LHCN-M2 (cell line): ENCODE data around the gene DPP9. TPM values are rescaled to one million over a fixed set of nuclear protein-coding genes. Genes with fewer than 3 reads are reported as not detected.

Source experiments
- DNase-seq: peaks from one replicate; pipeline ENCODE4 v3.0.0-alpha.2; 2012; ENCODE audit warnings: low read depth
- total RNA-seq: library from RNA; depleted of rRNA; stranded (reverse); fragments of >200 nt; gene quantifications from 2 replicates; pipeline ENCODE4 v1.2.3, GENCODE V29; 2014

DPP9 gene
- total RNA-seq, 1 experiment from 2014 or later: 109 TPM

DNA sequence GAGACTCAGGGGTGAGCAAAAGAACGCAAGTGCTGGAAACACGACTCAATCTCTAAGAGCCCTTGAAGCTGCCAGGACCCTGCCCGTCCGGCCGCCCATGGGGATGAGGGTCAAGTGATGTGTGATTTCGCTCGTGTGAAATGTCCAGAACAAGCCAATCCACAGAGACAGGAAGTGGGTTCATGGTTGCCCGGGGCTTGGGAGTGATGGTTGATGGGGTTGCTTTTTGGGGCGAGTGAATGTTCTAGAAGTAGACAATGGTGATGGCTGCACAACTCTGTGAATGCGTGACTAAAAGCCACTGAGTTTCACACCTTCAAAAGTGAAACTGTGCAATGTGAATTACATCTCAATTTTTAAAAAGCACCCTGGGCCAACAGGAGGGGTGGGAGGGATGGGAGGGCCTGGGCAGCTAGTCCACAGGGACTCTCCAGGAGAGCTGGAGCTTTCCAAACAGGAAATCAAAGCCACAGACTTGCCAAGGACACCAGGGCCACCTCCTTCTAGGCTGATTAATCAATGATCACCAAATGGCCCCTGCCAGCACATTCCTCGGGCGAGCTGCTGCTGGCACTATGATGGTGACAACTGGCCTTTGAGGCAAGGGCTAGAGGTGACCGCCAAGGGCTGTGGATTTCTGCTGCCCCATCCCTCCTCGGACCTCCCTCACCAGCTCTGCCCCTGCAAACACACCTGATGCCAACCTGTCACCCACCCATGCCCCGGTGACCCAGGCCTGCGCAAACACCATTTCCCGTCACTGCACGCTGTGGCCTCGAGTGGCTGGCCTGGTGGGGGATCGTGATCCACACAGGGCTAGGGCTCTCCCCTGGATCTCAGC, 14.0 kb downstream of the DPP9 start:
- no peak for DNase-seq

DNA sequence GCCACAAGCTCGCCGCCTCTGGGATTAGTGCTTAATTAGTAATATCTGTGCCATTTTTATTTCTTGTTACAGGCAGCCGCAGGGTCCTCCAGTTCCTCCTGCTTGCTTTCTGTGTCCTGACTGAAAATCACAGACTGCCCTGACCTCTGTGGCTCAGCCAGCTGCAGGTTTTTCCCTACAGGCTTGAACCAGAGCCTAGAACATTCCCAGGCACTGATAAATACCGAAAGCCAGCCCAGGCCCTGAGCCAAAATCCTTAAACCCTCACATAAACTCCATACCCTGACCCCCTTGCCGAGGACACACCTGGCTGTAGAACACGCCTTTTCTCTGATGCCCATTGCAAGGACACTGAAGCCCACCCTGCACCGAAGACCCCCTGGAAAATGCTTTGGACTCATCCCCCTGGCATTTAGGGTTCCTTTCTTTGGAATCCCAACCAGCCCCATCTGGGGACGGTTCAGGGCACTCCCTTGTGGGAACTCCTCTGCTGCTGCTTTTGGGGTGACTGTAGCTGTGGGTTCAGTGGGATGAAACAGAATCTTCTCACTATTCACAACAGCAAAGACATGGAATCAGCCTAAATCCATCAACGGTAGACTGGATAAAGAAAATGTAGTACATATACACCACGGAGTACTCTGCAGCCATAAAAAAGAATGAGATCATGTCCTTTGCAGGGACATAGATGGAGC, 15.5 kb downstream of the DPP9 start:
- DNase-seq: peak; percentile 91

DNA sequence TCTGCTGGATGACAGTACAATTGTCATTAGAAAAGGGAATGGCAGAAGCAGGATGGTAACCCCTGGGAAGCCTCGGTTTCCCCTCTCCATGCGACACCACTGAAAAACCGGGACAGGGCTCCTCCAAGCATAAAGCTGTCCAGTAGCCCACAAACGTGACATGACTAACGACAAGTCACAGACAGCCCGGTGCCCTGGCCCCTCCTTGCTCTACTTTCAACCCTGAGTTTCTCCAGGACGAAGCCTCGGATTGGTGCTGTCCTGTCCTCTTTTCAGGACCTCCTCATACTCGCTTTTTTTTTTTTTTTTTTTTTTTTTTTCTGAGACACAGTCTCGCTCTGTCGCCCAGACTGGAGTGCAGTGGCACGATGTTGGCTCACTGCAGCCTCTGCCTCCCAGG, 16.3 kb downstream of the DPP9 start:
- DNase-seq: no peak

DNA sequence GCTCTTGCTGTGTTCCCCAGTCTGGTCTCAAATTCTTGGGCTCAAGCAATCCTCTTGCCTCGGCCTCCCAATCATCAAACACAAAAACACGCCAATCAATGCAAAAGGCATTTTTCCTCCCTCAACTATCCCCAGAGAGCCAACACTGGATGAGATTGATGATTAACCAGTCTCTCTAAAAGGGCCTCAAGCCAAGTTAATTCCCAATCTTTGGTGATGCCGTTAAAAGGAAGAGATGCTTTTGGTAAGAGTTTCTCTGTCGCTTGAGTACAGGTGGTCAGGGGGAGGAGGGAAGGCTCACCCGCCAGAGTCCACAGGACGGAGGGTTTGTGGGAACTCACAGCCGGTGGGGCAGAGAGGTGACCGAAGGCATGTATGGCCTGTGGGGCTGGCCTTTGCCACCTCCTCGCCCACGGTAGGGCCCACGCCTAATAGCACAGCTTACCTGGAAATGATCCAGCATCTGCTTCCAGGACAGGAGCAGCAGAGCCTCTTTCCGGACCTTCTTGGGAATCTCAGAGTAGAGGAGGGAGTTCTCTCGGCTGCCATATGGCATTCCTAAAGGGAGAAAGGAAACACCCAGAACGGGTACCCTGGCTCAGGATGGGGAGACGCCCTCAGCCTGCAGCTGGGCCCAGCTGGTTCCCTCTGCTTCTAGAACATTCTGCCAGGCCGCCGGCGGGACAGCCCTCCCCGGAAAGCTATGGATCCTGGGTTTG, 18.1 kb downstream of the DPP9 start:
- no peak for DNase-seq

DNA sequence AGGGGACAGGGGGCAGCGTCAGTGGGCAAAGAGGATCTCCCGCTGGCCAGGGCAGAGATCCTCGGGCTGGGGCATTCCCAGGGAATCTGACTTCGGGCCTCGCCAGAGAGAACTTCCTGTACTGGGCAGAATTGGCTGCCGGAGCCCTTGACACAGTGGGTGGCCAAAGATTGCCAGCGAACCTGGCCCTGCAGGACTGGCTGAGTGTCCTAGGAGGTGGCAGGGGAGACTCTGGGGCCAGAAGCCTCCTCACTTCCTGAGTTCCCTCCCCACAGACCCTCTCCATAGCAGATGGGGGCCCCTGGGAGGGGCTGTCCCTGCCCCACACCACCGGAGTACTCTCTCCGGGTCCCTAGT, 19.3 kb downstream of the DPP9 start:
- DNase-seq: no peak

DNA sequence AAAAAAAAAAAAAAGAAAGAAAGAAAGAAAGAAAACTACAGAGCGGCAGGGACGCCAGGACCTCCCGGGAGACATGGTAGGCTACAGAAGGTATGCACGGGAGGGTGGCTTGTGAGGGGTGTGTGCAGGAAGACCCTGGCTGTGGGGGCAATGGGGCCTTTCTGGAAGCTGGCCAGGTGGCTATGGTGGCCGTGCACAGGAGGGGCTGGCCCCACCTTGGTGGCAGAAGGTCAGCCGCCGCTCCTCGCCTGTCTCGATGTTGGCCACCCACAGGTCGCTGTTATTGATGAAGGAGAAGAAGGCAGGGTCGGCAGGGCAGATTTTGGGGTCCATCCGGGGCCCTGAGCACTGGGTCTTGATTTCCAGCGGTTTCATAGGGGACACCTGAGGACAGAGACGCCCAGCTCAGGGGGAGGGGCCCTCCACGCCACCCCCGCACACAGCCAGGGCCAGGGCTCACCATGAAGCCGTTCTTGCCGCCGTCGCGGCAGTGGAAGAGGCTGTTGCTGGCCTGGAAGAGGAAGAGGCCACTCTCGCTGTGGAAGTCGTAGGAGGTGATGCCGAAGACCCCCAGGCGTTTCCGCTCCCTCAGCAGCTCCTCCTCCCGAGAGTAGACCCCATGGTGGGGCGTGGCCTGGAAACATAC, 19.8 kb downstream of the DPP9 start:
- no peak for DNase-seq

DNA sequence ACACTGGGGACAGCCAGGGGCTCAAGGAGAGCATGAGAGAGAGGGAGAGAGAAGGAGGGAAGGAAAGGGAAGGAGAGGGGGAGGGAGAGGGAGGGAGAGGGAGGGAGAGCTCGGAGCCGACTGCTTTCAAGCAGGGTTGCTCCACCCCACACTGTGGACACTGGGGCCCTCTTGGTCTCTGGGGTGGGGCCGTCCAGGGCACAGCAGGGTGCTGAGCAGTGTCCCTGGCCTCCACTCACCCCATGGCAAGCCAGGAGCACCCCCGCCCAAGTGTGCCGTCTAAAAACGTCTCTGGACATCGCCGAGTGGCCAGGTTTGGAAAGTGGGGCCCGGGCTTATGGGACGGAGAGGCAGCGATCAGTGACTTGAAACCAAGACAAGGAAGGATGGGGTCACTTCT, 20.9 kb downstream of the DPP9 start:
- no peak for DNase-seq

DNA sequence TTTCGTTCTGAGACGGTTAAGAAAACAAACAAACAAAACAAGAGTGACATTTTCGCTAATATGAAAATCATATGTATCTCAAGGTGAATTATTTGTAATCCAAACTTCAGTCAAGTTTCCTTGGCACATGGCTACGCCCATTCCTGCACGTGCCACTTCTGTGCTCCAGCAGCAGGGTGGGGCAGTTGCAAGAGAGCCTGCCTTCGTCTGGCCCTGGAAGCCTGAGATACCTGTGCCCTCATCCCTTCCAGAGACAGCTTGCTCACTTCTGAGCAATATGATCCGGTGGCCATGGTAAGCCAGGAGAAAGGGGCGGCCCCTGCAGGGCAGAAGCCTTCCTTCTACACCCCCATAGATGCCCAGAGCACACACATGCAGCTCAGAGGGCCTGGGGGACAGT, 22.1 kb downstream of the DPP9 start:
- DNase-seq: no peak

DNA sequence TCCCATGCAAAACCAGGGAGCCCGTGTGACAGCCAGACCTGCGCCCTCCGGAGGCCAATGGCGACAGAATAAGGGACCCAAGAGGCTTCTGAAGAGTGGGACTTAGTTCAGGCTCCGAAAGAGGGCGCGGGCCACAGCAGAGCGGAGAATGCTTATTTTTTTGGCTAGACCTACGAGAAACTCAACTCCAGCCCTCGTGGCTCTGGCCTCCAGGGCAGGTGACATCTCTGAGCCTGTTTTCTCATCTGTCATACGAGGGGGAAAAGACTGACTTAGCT, 23.0 kb downstream of the DPP9 start:
- DNase-seq: no peak

DNA sequence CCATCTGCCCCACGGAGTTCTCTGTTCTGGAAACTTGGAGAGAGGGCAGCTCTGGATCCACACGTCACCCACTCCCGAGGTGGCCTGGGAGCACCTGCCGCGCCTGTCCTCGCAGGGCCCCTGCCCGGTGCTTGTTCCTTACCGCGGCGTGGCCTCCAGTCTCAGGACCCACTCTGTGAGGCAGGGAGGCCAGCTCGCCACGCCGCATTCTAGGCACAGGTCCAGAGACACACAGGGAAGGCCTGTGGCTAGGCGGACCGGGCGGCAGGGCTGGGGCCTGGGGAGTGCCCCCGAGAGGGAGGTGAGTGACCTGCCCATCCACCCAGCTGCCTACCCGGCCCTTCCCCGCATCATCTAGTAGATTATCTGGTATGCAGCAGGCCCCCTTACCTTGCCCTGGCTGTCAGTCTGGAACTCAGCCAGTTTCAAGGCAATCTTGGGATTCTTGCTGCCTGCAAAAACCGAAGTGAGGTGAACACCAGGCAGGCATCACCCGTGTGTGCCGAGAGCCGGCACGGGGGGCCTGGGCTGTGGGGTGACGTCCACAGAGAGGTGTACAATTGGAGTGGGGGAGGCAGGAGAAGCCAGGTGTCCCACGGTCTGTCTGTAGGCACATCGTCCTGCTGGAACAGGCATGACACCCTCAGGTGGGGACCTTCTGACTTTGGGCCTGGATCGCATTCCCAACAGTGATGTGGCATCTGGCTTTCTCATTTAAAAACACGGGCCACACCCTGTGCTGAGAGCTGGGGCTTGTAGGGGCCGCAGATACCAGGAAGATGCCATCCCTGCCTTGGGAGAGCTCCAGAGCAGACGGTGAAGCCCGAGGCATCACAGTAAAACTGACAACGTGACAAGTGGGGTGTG, 23.6 kb downstream of the DPP9 start:
- no peak for DNase-seq

DNA sequence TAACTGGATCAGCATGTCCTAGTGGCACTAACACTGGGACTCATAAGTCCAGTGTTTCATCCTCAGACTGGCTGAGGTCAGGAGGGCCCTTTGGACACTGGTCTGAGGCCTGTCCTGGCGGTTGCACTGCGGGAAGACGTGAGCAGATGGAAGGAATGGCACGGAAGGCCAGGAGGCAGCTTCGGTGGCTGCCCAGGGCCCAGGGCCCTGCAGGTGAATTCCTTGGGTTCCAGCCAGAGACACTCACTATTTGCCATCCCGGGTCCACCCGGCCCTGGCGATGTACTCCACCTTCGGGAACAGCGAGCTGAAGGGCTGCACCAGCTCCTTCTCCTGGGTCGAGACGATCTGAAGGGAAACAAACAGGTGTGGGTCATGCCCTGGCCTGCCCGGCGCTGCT, 26.3 kb downstream of the DPP9 start:
- DNase-seq: no peak

DNA sequence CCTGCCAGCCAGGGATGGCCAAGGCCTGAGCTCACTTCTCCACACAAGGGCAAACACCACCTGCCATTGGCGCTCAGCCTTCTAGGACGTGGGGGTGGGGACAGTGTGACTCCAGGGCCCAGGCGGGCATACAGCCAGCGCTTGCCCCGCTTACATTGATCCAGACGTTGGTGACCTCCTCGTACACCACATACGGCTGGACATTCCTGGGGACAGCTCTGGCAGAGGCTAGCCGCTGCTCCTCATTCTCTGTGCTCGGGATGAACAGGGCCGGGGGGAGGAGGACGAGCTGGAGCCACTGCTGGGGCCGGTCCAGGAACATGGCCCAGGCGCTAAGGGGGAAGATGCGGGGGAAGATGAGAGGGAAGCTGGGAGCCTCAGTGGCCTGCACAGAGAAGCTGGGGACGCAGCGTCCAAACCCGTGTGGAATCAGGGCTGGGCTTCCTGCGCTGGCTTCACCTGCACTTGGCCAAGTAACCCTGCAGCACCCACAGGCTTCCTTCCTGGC, 28.4 kb downstream of the DPP9 start:
- no peak for DNase-seq

DNA sequence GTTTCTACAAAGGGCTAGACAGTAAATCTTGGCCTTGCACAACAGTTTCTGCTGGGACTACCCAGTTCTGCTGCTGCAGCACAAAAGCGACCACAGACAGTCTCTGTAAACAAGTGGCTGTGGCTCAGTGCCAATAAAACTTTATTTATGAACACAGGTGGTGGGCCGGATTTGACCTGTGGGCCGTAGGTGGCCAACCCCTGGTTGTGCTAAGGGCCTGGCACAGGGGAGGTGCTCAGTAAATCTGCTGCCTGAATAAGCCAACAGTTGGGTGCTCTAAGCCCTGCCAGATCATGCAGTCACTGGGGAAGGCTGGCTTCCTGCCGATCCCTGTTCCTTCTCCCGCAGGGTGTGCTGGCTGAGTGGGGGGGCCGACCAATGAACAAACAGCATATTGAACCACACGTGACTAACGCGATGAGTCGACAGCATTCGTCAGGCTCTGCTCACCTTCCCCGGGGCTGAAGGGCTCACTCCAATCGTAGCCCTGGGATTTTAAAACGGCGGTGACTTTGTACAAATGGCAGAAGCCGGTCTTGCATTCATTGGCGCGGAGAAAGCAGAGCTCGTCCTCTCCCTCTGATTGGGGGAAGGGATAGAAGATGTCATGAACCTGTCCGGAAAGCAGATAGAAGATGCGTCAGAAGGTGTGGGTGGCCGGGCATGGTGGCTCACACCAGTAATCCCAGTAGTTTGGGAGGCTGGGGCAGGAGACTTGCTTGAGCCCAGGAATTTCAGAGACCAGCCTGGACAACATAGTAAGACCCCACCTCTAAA, 29.2 kb downstream of the DPP9 start:
- DNase-seq: peak; percentile 100

DNA sequence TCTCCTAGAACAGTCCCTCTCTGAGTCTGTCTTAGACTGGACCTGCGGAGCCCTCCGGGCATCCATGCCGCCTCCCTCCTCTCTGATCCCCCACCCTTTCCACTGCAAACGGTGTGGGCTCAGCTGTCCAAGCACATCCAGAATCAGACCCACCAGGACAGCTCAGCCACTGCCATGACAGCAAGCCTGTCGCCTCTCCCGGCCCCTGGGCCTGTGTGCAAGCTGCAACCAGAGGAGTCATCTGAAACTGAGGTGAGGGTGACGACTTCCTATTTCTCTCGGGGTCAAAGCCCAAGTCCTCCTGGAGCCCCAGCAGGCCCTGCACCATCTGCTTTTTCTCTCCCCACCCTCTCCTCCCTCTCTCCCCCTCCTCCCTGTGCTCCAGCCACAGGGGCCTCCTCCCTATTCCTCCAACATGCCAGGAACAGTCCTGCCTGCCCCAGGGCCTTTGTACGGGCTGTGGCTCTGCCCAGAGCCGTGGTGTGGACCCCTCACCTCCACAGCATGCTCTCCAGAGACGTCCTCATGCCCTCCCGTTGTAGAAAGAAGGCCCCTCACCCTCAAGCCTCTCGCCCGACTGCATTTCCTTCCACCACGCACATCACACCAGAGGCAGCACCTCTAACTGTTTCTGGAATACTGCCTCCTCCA, 30.0 kb downstream of the DPP9 start:
- DNase-seq: no peak

DNA sequence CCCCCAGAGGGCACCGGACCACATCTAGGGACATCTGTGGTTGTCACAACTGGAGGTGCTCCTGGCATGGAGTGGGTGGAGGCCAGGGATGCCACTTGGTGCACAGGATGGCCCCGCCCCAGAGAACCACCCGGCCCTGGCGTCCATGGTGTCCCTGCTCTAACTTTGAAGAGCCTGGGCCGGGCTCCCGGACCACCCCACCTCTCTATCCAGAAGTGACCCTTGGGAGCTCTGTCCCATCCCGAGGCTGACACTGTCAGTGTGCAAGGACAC, 30.6 kb downstream of the DPP9 start:
- no peak for DNase-seq

DNA sequence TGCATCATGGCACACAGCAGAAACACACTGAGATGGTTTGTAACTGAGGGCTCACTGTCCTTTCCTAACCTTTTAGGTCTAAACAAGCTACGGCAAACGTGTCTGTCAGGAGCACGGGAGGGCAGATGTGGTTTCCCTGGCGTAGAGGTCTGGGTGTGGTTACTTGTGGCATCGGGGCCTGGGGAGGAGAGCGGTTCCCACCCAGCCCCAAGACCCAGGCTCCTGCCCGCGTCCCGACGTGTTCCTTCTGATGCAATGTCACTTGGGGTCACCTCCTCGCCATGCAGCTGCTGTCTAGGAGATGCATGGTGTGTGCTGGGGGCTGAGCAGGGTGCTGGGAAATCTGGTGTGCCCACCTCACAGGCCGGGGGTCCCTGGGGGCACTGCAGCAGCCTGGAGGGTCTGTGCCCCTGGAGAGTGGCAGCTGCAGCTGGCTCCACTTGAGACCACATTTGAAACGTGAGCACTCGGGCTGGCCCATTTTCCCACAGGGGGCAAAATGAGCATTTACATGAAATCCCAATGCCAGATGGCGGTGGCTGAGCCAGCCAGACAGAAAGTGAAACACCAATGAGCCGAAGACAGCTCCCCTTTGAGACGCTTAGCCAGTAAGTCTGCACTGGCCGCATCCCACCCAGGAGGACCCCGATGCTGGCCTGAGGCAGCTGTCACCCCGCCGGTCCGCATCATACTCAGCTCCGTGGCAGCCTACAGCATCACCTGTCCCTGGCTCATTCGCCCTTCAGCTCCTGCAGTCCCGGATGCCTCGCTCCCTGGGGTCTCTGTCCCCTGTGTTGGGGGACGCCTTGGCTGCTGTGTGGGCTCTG, 31.2 kb downstream of the DPP9 start:
- DNase-seq: peak; percentile 44

DNA sequence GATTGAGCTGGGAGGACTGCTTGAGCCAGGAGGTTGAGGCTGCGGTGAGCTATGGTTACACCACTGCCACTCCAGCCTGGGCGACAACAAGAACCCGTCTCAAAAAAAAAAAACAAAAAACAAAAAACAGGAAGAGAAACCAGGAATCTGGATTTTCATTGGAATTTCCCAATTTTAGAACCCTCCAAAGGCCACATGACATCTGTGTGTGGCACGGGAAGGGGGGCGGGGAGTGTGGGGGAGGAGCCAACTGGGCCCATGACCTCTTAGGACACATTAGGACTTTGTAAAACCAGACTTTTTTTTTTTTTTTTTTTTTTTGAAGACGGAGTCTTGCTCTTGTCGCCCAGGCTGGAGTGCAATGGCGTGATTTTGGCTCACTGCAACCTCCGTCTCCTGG, 32.3 kb downstream of the DPP9 start:
- DNase-seq: no peak

DNA sequence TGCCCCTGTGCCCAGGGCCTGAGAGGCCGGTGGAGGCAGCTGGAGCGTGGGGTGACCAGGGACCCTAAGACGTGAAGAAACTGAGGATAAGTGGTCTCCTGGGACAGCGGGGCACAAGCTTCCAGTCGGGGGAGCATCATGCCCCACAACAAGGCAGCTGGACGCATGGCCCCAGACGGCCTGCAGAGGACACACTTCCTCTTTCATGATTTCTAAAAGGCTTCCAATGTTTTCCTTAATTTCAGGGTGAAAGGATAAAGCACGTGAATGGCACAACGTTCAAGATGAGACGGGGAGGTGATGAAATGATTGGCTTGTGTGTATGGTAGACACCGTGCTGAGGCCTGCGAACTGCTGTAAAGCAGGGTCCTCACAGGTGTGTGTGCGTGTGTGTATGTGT, 33.3 kb downstream of the DPP9 start:
- no peak for DNase-seq

DNA sequence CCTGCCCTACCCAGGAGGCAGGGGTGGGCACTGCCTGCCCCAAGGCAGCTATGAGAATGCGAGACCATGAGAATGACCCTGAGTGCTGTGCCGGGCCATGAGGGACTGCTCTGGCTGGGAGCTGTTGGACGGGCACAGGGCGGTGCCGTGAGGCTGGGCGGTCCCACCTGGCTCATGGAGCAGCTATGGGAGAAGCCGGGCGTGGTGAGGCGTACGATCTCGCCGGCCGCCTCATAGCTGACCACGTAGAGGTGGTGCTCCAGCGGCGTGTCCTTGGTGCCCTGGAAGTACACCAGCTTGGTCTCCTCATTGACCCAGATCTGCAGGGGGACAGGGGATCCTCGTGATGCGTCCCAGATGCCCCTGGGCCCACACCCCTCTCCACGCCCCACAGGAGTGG, 34.2 kb downstream of the DPP9 start:
- no peak for DNase-seq
